SK-N-SH (cell line): ENCODE measurements around the gene GSG1. TPM values are rescaled to one million over a fixed set of nuclear protein-coding genes. Genes with fewer than 3 reads are reported as not detected.
"Not testable (repeated sequence)": the region's sequence is repeated elsewhere in the genome, so short reads cannot be mapped to it uniquely, and the experiment has no call there.

Experiments used
- CTCF ChIA-PET: fragments of 300-600, 350-600 bp; formaldehyde crosslinking; extraction: SDS; loops from one replicate; lab custom pipeline; 2021; lab: Yijun Ruan, JAX
- POLR2A ChIA-PET: fragments of 350-600 bp; sonication (Branson Sonifier 250); formaldehyde crosslinking; extraction: SDS; loops from one replicate; lab custom pipeline; 2020; ENCODE audit warnings: antibody characterized with exemption, inconsistent platforms; lab: Yijun Ruan, JAX
- DNase-seq: peaks from one replicate; pipeline ENCODE4 v3.0.0; 2012
- H2AFZ ChIP-seq: fragments of 200-600 bp; sonication (generic); 2 replicates; pipeline ENCODE4 v1.8.1; 2016; ENCODE audit warnings: antibody characterized with exemption, mild to moderate bottlenecking, low read depth
- H3F3A ChIP-seq: fragments of 200-600 bp; sonication (generic); replicated peaks from 2 replicates; pipeline ENCODE3; 2016; ENCODE audit warnings: antibody characterized with exemption, mild to moderate bottlenecking; ENCODE audit not compliant: insufficient read depth
- H3K27ac ChIP-seq, 2 experiments: fragments of 200-500 bp in 1 of 2; fragments of 200-600 bp in 1 of 2; sonication (Bioruptor generic) in 1 of 2; sonication (generic), shearing (Covaris generic) in 1 of 2; 2 replicates each; pipeline versions ENCODE4 v1.5.1 to v1.6.1; 2014 to 2016; ENCODE audit warnings: low read depth in 2 of 2, inconsistent platforms in 1 of 2, low read length in 1 of 2, mild to moderate bottlenecking in 1 of 2, mixed read lengths in 1 of 2
- H3K27me3 ChIP-seq: fragments of 200-600 bp; sonication (generic), shearing (Covaris generic); 2 replicates; pipeline ENCODE4 v1.6.1; 2016; ENCODE audit warnings: mixed run types; ENCODE audit not compliant: insufficient read depth
- H3K36me3 ChIP-seq, 2 experiments: fragments of 200-500 bp in 1 of 2; fragments of 200-600 bp in 1 of 2; sonication (Bioruptor generic) in 1 of 2; sonication (generic) in 1 of 2; replicated peaks in 1 of 2; 2 replicates each; pipeline versions ENCODE3 to v1.5.1; 2014 to 2016; ENCODE audit warnings: low read length in 1 of 2, mild to moderate bottlenecking in 1 of 2; ENCODE audit not compliant: insufficient read depth in 2 of 2, control insufficient read depth in 1 of 2
- H3K4me1 ChIP-seq, 2 experiments: fragments of 200-500 bp in 1 of 2; fragments of 200-600 bp in 1 of 2; sonication (Bioruptor generic) in 1 of 2; sonication (generic), shearing (Covaris generic) in 1 of 2; 2 replicates each; pipeline versions ENCODE4 v1.5.1 to v1.6.1; 2014 to 2016; ENCODE audit warnings: low read depth in 1 of 2, low read length in 1 of 2, mixed run types in 1 of 2; ENCODE audit not compliant: insufficient read depth in 2 of 2, control insufficient read depth in 1 of 2
- H3K4me2 ChIP-seq: fragments of 200-600 bp; sonication (generic), shearing (Covaris generic); 2 replicates; pipeline ENCODE4 v1.6.1; 2017; ENCODE audit warnings: mixed run types
- H3K4me3 ChIP-seq, 2 experiments: fragments of 200-500 bp in 1 of 2; fragments of 200-600 bp in 1 of 2; sonication (Bioruptor generic) in 1 of 2; sonication (generic), shearing (Covaris generic) in 1 of 2; 2 replicates each; pipeline versions ENCODE4 v1.5.1 to v1.8.1; 2014 to 2016; ENCODE audit warnings: low read depth in 2 of 2, inconsistent platforms in 1 of 2, low read length in 1 of 2, mild to moderate bottlenecking in 1 of 2, mixed read lengths in 1 of 2, moderate library complexity in 1 of 2
- H3K79me2 ChIP-seq: fragments of 200-600 bp; sonication (generic); 2 replicates; pipeline ENCODE4 v1.8.1; 2017; ENCODE audit warnings: mild to moderate bottlenecking; ENCODE audit not compliant: insufficient read depth
- H3K9ac ChIP-seq: fragments of 200-600 bp; sonication (generic); 2 replicates; pipeline ENCODE4 v1.6.1; 2017; ENCODE audit warnings: mixed run types
- H3K9me2 ChIP-seq: fragments of 200-600 bp; sonication (generic); 2 replicates; pipeline ENCODE4 v1.6.1; 2017; ENCODE audit warnings: mixed run types
- H3K9me3 ChIP-seq: fragments of 200-600 bp; sonication (generic); 2 replicates; pipeline ENCODE4 v1.6.1; 2017; ENCODE audit warnings: mixed run types, mild to moderate bottlenecking, moderate library complexity
- H4K20me1 ChIP-seq: fragments of 200-600 bp; sonication (generic); 2 replicates; pipeline ENCODE4 v1.6.1; 2017; ENCODE audit warnings: mild to moderate bottlenecking, mixed run types; ENCODE audit not compliant: insufficient read depth
- FOSL2 ChIP-seq: IDR thresholded peaks from 2 replicates; pipeline ENCODE4 v1.4.0; 2012; ENCODE audit warnings: low read depth, mild to moderate bottlenecking, moderate library complexity, borderline replicate concordance
- IRF3 ChIP-seq: fragments of 150-350 bp; IDR thresholded peaks from 2 replicates; pipeline ENCODE4 v1.6.1; 2016; ENCODE audit warnings: mild to moderate bottlenecking, low read depth, low read length
- USF1 ChIP-seq: IDR thresholded peaks from 2 replicates; pipeline ENCODE4 v1.4.0; 2012; ENCODE audit warnings: low read depth, borderline replicate concordance
- YY1 ChIP-seq: IDR thresholded peaks from 2 replicates; pipeline ENCODE4 v1.4.0; 2012; ENCODE audit warnings: low read depth, mild to moderate bottlenecking
- WGBS: methylation state at CpG from one replicate; pipeline ENCODE4 v1.1.6; 2017; ENCODE audit warnings: low lambda C conversion rate; 5-methylcytosine and 5-hydroxymethylcytosine counted together
- polyA plus RNA-seq, 3 experiments: library from polyadenylated mRNA; depleted of rRNA; stranded (reverse); fragments of >200 nt; gene quantifications; 2 replicates each; pipeline ENCODE4 v1.2.3, GENCODE V29; 2012
- TF ChIP-seq, protein P1 (sequence below): fragments of 200-600 bp; sonication (generic); IDR thresholded peaks from 2 replicates; pipeline ENCODE4 v1.6.1; 2017; ENCODE audit warnings: antibody characterized with exemption, mild to moderate bottlenecking, moderate library complexity

Gene GSG1
- polyA plus RNA-seq, 1 of the 3 experiments (the other 2 are of a cell fraction) = 0.39 TPM

GRCh38 chr12:13085968-13086686 lies 17.3 kb downstream of the GSG1 start (continued):
- TF ChIP-seq IRF3 = no peak

DNA sequence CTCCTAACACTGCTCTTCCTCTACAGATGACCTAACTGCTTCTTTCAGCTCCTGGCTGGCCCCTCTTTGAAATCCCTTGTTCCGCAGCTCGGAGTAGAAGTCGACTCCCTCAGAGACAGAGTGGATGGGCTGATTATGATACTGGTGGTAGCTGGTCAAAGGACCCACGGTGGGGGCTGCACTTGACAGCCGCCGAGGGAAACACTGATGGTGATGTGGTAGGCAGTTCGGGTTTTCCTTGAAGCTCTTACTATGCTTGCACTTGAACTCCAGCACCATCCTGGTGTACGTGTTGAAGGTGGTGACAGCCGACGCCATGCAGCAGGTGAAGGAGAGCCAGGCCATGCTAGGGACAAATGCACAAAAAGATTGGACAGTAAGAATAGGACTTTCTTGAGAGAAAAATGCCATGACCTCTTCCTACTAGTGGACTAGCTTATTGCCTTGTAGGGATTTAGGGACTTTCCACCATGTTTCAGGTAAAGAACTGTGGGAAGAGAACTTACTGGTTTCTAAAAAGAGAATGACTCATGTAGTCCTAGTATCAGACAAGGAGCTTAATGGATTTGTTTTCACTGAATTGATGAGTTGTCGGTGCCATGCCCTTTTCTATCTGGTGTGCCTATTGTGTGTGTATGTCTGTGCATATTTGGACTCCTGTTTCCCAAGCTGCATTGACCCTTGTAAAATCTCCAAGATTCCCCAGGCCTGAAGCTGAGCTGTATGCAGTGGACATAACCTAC lies 18.4 kb downstream of the GSG1 start:
- WGBS = 94% methylated on average over 11 of the region's 11 CpGs
- Histone ChIP-seq H4K20me1 (no peaks in the 10 kb centered on the region), H3K79me2 (no peaks in the 10 kb centered on the region), H2AFZ (no peak overlapping the region), H3K27me3 (no peaks in the 10 kb centered on the region), H3K4me1 (no peaks in the 10 kb centered on the region), H3K9me2 (no peaks in the 10 kb centered on the region), H3F3A (no peaks in the 10 kb centered on the region), H3K4me2 (no peak overlapping the region), H3K4me3 (no peak overlapping the region), H3K9ac (no peak overlapping the region), H3K36me3 (no peaks in the 10 kb centered on the region), H3K27ac (no peak overlapping the region), H3K9me3 (no peaks in the 10 kb centered on the region)
- ChIA-PET CTCF (no interaction called here), POLR2A (no interaction called here)
- DNase-seq = no peak
- TF ChIP-seq YY1 (no peak), USF1 (no peak), FOSL2 (no peak)
- TF ChIP-seq, protein P1, sequence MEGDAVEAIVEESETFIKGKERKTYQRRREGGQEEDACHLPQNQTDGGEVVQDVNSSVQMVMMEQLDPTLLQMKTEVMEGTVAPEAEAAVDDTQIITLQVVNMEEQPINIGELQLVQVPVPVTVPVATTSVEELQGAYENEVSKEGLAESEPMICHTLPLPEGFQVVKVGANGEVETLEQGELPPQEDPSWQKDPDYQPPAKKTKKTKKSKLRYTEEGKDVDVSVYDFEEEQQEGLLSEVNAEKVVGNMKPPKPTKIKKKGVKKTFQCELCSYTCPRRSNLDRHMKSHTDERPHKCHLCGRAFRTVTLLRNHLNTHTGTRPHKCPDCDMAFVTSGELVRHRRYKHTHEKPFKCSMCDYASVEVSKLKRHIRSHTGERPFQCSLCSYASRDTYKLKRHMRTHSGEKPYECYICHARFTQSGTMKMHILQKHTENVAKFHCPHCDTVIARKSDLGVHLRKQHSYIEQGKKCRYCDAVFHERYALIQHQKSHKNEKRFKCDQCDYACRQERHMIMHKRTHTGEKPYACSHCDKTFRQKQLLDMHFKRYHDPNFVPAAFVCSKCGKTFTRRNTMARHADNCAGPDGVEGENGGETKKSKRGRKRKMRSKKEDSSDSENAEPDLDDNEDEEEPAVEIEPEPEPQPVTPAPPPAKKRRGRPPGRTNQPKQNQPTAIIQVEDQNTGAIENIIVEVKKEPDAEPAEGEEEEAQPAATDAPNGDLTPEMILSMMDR = no peak

- H3F3A ChIP-seq, H3K4me3 ChIP-seq, H3K9ac ChIP-seq, H3K79me2 ChIP-seq, H3K36me3 ChIP-seq, CTCF ChIA-PET, H3K9me2 ChIP-seq, H3K4me2 ChIP-seq, H2AFZ ChIP-seq, H3K9me3 ChIP-seq, H3K27me3 ChIP-seq, H4K20me1 ChIP-seq, POLR2A ChIA-PET, H3K27ac ChIP-seq, DNase-seq, H3K4me1 ChIP-seq: not testable (repeated sequence)
- 73% methylated on average over 5 of the region's 5 CpGs for WGBS
Measured at GRCh38 chr12:13083638-13084037, 19.8 kb downstream of the GSG1 start.
